IPS-18c (cell line): ENCODE measurements around the gene AMELX.

Source experiments
- H3K4me3 ChIP-seq: 2 replicates; pipeline ENCODE4 v1.7.0; 2013; ENCODE audit warnings: low read depth, mild to moderate bottlenecking, low read length, moderate library complexity; ENCODE audit not compliant: insufficient read depth
- H3K9me3 ChIP-seq: one replicate; pipeline ENCODE4 v1.6.1; 2013; ENCODE audit warnings: mild to moderate bottlenecking, low read length, moderate library complexity; ENCODE audit not compliant: control insufficient read depth, insufficient read depth

Gene AMELX

DNA sequence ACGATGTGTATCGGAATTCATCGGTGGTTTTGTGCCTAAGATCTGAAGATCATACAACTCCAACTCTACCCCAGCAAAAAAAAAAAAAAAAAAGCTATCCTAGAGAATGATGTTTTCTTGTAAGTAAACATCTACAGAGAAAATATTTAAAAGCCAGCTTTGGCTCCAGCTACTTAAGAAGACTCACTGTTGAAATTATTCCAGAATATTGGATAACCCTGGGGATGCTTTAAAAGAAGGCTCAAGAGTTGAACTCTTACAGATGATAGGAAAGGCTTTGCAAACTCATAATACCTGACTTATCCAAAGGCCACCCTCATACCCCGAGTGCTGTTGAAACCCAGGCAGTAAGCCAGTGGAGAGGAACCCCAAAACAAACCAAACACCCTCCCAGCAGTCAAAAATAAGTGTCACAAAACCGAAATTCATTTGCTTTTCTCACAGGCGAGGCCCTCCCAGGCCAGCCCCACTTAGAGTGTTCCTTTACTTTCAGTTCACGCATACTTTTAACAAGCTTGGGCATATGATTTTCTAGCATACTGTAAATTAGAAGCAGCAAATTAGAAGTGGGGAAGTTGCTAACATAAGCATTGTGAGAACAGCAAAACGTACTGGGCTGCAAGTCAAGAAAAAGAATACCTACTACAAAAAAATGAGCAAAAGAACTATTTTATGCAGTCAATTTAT, 2.7 kb upstream of the AMELX start:
- no peak overlapping the region for H3K4me3 ChIP-seq
- peaks cover 3% of the 10 kb centered on the region for H3K9me3 ChIP-seq

GRCh38 chrX:11296051-11296450, 2.8 kb downstream of the AMELX start:
- H3K9me3 ChIP-seq = peaks cover 5% of the 10 kb centered on the region
- H3K4me3 ChIP-seq = no peak overlapping the region

DNA sequence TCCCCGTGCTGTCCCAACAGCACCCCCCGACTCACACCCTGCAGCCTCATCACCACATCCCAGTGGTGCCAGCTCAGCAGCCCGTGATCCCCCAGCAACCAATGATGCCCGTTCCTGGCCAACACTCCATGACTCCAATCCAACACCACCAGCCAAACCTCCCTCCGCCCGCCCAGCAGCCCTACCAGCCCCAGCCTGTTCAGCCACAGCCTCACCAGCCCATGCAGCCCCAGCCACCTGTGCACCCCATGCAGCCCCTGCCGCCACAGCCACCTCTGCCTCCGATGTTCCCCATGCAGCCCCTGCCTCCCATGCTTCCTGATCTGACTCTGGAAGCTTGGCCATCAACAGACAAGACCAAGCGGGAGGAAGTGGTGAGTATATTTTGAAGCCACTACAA, 5.4 kb downstream of the AMELX start:
- Histone ChIP-seq H3K4me3 (no peak overlapping the region), H3K9me3 (peaks cover 5% of the 10 kb centered on the region)

GRCh38 chrX:11304829-11305228, 11.6 kb downstream of the AMELX start:
- Histone ChIP-seq H3K9me3 (no peaks in the 10 kb centered on the region), H3K4me3 (no peak overlapping the region)

DNA sequence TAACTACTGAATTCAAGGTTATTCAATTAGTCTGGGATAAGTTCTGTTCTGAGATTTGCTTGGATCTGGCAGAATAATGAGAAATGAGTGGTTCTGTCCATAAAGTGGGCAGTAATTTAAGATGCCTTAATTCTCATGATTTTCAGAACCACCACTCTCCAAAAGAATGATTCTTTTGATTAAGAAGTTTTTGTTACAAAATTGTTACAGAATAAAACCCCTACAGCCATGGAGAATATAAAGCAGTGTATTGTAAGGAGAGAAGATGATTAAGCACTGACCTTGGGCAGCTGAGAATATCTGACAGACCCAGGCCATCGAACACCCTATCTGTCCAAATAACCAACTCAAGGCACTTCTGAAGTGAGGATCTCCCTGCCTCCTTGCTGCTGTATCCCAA, 12.4 kb downstream of the AMELX start:
- H3K9me3 ChIP-seq = no peaks in the 10 kb centered on the region
- H3K4me3 ChIP-seq = no peak overlapping the region

GRCh38 chrX:11309220-11309619, 16.0 kb downstream of the AMELX start:
- Histone ChIP-seq H3K9me3 (peaks cover 2% of the 10 kb centered on the region), H3K4me3 (no peak overlapping the region)

DNA sequence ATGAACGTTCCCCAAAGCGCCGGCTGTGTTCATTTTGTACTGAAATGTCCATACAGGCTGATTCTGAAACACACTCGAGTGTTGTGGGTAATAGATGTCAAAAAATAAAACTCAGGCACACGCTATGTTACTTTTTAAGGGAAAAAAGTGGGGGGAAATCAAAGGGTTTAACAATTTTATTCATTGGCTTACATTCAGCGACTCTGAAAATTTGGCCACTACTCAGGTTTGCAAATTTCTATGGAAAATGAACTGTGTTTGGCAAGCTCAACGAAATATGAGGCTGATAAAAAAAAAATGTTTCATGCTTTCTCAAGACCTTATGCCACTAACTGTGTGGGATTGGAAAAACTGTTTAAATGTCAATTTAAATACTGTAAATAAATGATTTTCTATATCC, 18.5 kb downstream of the AMELX start:
- Histone ChIP-seq H3K9me3 (peaks cover 6% of the 10 kb centered on the region), H3K4me3 (no peak overlapping the region)

DNA sequence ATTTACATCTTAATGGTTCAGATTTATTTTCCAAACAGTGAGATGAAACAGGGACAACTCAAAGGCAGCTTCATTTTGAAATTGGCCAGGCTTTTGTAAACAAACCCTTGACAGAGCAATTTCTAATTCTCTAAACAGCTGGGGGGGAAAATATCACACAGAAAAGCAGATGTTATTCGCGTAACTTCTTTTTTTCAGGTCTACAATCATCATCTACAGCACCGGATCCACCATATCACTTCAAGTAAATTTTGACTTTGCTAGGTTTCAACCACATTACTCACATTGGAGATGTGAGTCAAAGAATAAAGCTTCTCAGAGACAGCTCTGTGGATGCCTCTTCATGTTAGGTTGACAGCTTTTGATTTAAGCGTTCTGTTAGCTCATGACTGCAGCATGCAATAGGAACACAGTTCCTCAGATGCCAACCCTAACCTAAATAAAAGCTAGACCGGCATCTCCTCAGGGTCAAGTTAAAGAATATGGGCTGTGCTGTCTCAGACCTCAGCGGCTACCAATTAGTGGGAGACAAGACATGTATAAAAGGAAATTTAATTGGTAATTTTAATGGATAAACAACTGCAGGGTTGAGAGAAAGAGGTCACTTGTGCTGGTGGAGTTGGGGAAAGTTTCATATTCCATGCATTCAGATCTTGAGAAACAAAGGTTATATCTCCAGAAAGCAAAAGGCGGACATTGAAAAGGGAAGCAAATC, 26.8 kb downstream of the AMELX start:
- no peak overlapping the region for H3K4me3 ChIP-seq
- no peaks in the 10 kb centered on the region for H3K9me3 ChIP-seq

GRCh38 chrX:11321986-11322385, 28.8 kb downstream of the AMELX start:
- H3K9me3 ChIP-seq = no peaks in the 10 kb centered on the region
- no peak overlapping the region for H3K4me3 ChIP-seq

DNA sequence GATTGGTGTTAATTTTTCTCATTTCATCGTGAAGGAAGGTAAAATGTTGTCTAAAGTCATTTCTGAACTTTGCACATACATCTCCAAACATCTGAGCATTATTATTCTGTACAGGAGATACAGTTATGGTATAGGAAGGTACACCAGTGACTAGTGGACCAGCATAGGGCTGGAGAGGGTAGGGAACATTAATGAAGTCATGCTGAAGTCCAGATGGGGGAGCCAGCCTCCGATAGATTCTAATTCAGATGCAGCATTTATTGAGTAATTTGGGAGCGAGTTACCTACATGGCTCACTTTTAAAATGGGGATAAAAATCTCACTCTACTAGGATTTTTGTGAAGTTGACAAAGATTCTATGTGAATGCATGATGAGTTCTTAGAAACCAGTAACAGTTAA, 34.9 kb downstream of the AMELX start:
- H3K9me3 ChIP-seq = no peaks in the 10 kb centered on the region
- no peak overlapping the region for H3K4me3 ChIP-seq

DNA sequence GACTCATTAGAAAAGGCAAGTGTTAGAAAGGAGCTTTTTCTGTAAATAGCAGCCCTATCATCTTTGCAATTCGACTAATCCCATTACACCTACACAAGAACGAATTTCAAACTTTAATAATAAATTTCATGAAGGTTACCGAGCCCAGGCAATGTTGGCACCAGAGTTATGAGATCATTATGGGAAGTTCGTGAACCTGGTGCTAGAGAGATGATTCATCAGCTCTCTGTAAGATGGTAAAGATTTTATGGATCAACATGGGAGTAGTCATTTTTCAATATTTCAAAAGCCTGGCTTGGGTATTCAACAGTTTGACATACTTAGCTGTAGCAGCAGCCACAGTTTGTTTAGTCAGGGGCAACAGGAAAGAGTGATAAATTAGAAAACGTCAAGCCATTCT, 35.8 kb downstream of the AMELX start:
- Histone ChIP-seq H3K4me3 (no peak overlapping the region), H3K9me3 (no peaks in the 10 kb centered on the region)

GRCh38 chrX:11331788-11332187, 38.6 kb downstream of the AMELX start:
- Histone ChIP-seq H3K9me3 (peaks cover 5% of the 10 kb centered on the region), H3K4me3 (no peak overlapping the region)

- peaks cover 7% of the 10 kb centered on the region for H3K9me3 ChIP-seq
- H3K4me3 ChIP-seq = no peak overlapping the region
These were observed 41.0 kb downstream of the AMELX start for GRCh38 chrX:11334165-11334564.

- peaks cover 7% of the 10 kb centered on the region for H3K9me3 ChIP-seq
These were observed 43.0 kb downstream of the AMELX start for GRCh38 chrX:11336201-11336600.

GRCh38 chrX:11337292-11338009, 44.2 kb downstream of the AMELX start:
- Histone ChIP-seq H3K4me3 (no peak overlapping the region), H3K9me3 (peaks cover 7% of the 10 kb centered on the region)

More at GRCh38 chrX:11336201-11336600, 43.0 kb downstream of the AMELX start:
- H3K4me3 ChIP-seq = no peak overlapping the region

- H3K4me3 ChIP-seq = no peak overlapping the region
- H3K9me3 ChIP-seq = peaks cover 6% of the 10 kb centered on the region
These were observed 48.3 kb downstream of the AMELX start for GRCh38 chrX:11341274-11342201.

DNA sequence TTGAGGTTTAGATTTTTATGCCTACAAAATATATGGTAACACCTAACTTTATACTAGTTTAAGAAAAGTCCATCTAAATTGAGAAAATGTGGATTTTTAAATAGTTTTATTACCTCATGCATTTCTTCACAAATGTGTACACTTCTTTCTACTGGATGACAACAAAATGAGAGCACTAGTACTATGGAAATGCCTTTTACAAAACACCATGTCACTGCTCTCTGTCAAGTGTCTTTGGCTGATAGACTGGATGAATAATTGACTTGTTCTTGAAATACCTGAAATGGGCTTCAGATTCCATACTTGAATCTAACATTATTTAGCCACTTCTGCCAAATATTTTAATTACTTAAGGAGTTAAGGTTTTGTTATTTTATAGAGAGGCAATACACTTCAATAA, 49.5 kb downstream of the AMELX start:
- Histone ChIP-seq H3K9me3 (peaks cover 2% of the 10 kb centered on the region), H3K4me3 (no peak overlapping the region)
